Tibial artery (tissue), 4 donors: ENCODE measurements around the gene MLXIPL.

Experiments
- DNase-seq, 2 donors: peaks; one replicate each; pipeline ENCODE4 v3.0.0-alpha.2; 2019
- H3K27ac ChIP-seq, 2 donors: fragments of 200-600 bp; sonication (generic) in 1 of 2; 1 replicate in 1 of 2; 2 replicates in 1 of 2; pipeline ENCODE4 v1.5.1; 2018 to 2019; ENCODE audit warnings: mild to moderate bottlenecking in 1 of 2
- H3K27me3 ChIP-seq, 2 donors: fragments of 200-600 bp; sonication (generic) in 1 of 2; one replicate each; pipeline versions ENCODE4 v1.5.1 to v1.6.0; 2016 to 2019
- H3K36me3 ChIP-seq, 3 donors: fragments of 200-600 bp; sonication (generic) in 2 of 3; one replicate each; pipeline ENCODE4 v1.5.1; 2016 to 2019; ENCODE audit warnings: mild to moderate bottlenecking in 2 of 3
- H3K4me1 ChIP-seq, 4 donors: fragments of 200-600 bp; sonication (generic) in 2 of 4; 1 replicate in 3 of 4; 2 replicates in 1 of 4; pipeline ENCODE4 v1.5.1; 2016 to 2019
- H3K4me3 ChIP-seq, 2 donors: fragments of 200-600 bp; sonication (generic) in 1 of 2; 1 replicate in 1 of 2; 2 replicates in 1 of 2; pipeline ENCODE4 v1.5.1; 2018 to 2019; ENCODE audit warnings: mild to moderate bottlenecking in 2 of 2
- H3K9me3 ChIP-seq, 3 donors: fragments of 200-600 bp; sonication (generic) in 1 of 3; one replicate each; pipeline ENCODE4 v1.5.1; 2016 to 2019
- CTCF ChIP-seq, 2 experiments: fragments of 200-600 bp in 1 of 2; fragments of 450-650 bp in 1 of 2; IDR thresholded peaks; one replicate each; pipeline ENCODE4 v1.5.1; 2017 to 2019; ENCODE audit warnings: antibody characterized with exemption in 2 of 2, mild to moderate bottlenecking in 1 of 2, moderate library complexity in 1 of 2
- intact Hi-C: fragments of 100-400 bp; cut with DNase I; formaldehyde crosslinking; loops from one replicate; pipeline ENCODE4 v1.15.0; 2023; ENCODE audit warnings: low total_unique reads

The MLXIPL gene

GRCh38 chr7:73647725-73648592, 23.6 kb upstream of the MLXIPL start:
- peaks cover 0 to 77% of the 10 kb centered on the region in 2 donors for H3K27me3 ChIP-seq
- DNase-seq = no peak
- H3K4me3 ChIP-seq = peak overlapping the region; percentile 17 to 51

GRCh38 chr7:73646785-73647724, 22.7 kb upstream of the MLXIPL start:
- H3K4me3 ChIP-seq = peak overlapping the region in 1 of 2 donors; percentile 51
- H3K4me1 ChIP-seq = peaks cover 0 to 11% (median 7%) of the 10 kb centered on the region in 4 donors
- DNase-seq = no peak
- TF ChIP-seq CTCF (IDR thresholded peaks at IDR 0.05) = no peak
- intact Hi-C loops = no loop called here
- H3K9me3 ChIP-seq = peaks cover 0 to under 1% (median 0%) of the 10 kb centered on the region in 3 donors
- H3K36me3 ChIP-seq = no peaks in the 10 kb centered on the region
- peaks cover 0 to 74% of the 10 kb centered on the region in 2 donors for H3K27me3 ChIP-seq
- H3K27ac ChIP-seq = no peak overlapping the region

More at GRCh38 chr7:73647725-73648592, 23.6 kb upstream of the MLXIPL start:
- Histone ChIP-seq H3K4me1 (peaks cover 0 to 11% (median 7%) of the 10 kb centered on the region in 4 donors), H3K9me3 (no peaks in the 10 kb centered on the region), H3K36me3 (no peaks in the 10 kb centered on the region), H3K27ac (no peak overlapping the region)
- no peak for TF ChIP-seq CTCF (IDR thresholded peaks at IDR 0.05)
- intact Hi-C loops = no loop called here

- no peak overlapping the region for H3K4me3 ChIP-seq
- intact Hi-C loops = no loop called here
- H3K27ac ChIP-seq = no peak overlapping the region
- no peak for TF ChIP-seq CTCF (IDR thresholded peaks at IDR 0.05)
- peaks cover 0 to 11% (median 7%) of the 10 kb centered on the region in 4 donors for H3K4me1 ChIP-seq
- no peaks in the 10 kb centered on the region for H3K36me3 ChIP-seq
- no peak for DNase-seq
- H3K9me3 ChIP-seq = peaks cover 0 to 13% (median 0%) of the 10 kb centered on the region in 3 donors
- H3K27me3 ChIP-seq = peaks cover 0 to 72% of the 10 kb centered on the region in 2 donors
Observed at GRCh38 chr7:73645643-73646174, 21.4 kb upstream of the MLXIPL start.

- no peak overlapping the region for H3K27ac ChIP-seq
- peaks cover 0 to 65% of the 10 kb centered on the region in 2 donors for H3K27me3 ChIP-seq
- no peaks in the 10 kb centered on the region for H3K36me3 ChIP-seq
- peaks cover 0 to 11% (median 7%) of the 10 kb centered on the region in 4 donors for H3K4me1 ChIP-seq
- intact Hi-C loops = no loop called here
- no peak overlapping the region for H3K4me3 ChIP-seq
- DNase-seq = no peak
- peaks cover 0 to 13% (median 0%) of the 10 kb centered on the region in 3 donors for H3K9me3 ChIP-seq
- TF ChIP-seq CTCF (IDR thresholded peaks at IDR 0.05) = no peak
Observed at GRCh38 chr7:73644688-73645286, 20.5 kb upstream of the MLXIPL start.

GRCh38 chr7:73642834-73643233, 18.5 kb upstream of the MLXIPL start:
- no peaks in the 10 kb centered on the region for H3K36me3 ChIP-seq
- H3K27ac ChIP-seq = no peak overlapping the region
- TF ChIP-seq CTCF (IDR thresholded peaks at IDR 0.05) = no peak
- H3K27me3 ChIP-seq = peaks cover 0 to 48% of the 10 kb centered on the region in 2 donors
- H3K4me1 ChIP-seq = peaks cover 0 to 6% (median 3%) of the 10 kb centered on the region in 4 donors
- no peak overlapping the region for H3K4me3 ChIP-seq
- H3K9me3 ChIP-seq = peaks cover 0 to 13% (median 0%) of the 10 kb centered on the region in 3 donors
- intact Hi-C loops = no loop called here
- no peak for DNase-seq
